Measurements from ENCODE around the gene CACNA1G. TPM values are rescaled to one million over a fixed set of nuclear protein-coding genes. Genes with fewer than 3 reads are reported as not detected.

The CACNA1G gene
- total RNA-seq, 2 donors from 2014 or later, result 3.4 to 6.6 TPM

DNA sequence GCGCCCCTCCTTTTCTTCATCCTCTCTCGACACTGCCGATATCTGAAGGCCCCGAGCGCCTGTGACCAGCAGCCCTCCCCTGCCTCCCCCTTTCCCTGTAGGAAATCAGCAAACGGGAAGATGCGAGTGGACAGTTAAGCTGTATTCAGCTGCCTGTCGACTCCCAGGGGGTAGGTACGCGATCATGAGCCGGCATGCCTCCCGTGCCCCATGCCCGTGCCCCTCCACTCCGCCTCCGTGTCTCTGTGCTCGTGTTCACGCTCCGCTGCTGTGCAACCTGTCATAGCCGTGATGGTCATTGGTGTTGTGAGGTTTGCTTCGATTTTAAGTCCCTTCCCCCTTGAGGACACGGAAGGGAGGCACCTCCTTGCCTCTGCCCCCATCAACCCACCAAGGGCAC, 34.4 kb downstream of the CACNA1G start:
- intact Hi-C loops (cut with DNase I), result no loop called here
- no peak for DNase-seq (ENCODE audit: low spot score)
- Histone ChIP-seq H3K36me3 (no peaks in the 10 kb centered on the region), H3K27ac (no peak overlapping the region), H3K9me3 (no peaks in the 10 kb centered on the region), H3K27me3 (replicated peaks; ENCODE audit: insufficient read depth) (no peaks in the 10 kb centered on the region), H3K4me3 (no peak overlapping the region), H3K4me1 (replicated peaks) (peaks cover 17% of the 10 kb centered on the region)
- WGBS, result 91% methylated on average over 21 of the region's 21 CpGs
- TF ChIP-seq, protein P1, sequence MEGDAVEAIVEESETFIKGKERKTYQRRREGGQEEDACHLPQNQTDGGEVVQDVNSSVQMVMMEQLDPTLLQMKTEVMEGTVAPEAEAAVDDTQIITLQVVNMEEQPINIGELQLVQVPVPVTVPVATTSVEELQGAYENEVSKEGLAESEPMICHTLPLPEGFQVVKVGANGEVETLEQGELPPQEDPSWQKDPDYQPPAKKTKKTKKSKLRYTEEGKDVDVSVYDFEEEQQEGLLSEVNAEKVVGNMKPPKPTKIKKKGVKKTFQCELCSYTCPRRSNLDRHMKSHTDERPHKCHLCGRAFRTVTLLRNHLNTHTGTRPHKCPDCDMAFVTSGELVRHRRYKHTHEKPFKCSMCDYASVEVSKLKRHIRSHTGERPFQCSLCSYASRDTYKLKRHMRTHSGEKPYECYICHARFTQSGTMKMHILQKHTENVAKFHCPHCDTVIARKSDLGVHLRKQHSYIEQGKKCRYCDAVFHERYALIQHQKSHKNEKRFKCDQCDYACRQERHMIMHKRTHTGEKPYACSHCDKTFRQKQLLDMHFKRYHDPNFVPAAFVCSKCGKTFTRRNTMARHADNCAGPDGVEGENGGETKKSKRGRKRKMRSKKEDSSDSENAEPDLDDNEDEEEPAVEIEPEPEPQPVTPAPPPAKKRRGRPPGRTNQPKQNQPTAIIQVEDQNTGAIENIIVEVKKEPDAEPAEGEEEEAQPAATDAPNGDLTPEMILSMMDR (IDR thresholded peaks at IDR 0.05), result no peak
- TF ChIP-seq POLR2AphosphoS5 (IDR thresholded peaks at IDR 0.05) (no peak), POLR2A (IDR thresholded peaks at IDR 0.05) (no peak)

DNA sequence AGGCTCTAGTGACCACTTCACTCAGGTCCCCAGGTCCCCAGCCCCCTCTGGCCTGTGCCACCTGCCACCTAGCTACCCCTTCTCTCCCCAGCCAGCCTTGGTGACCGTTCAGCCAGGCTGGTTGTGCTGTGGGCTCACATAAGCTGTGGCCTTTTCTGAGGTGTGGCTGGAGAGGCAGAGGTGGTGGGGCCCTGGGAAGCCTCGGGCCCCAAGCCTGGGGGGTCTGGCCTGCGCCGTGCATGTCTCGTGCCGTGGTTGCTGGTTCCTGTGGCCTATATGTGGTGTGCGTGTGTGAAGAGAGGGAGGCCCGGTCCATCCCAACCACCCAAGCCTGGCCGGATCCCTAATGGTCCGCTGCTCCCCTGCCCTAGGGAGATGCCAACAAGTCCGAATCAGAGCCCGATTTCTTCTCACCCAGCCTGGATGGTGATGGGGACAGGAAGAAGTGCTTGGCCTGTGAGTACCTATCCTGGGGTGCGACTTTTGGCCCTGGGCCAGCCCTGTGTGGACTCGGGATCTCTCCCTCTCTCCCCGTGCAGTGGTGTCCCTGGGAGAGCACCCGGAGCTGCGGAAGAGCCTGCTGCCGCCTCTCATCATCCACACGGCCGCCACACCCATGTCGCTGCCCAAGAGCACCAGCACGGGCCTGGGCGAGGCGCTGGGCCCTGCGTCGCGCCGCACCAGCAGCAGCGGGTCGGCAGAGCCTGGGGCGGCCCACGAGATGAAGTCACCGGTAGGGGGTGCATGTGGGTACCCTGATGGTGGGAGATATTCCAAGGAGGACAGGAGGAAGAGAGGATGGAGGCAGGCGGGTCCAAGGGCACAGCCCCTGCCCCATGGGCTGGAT, 35.9 kb downstream of the CACNA1G start:
- intact Hi-C loops (cut with DNase I), result no loop called here
- WGBS, result 73% methylated on average over 34 of the region's 34 CpGs
- DNase-seq (ENCODE audit: low spot score), result no peak

DNA sequence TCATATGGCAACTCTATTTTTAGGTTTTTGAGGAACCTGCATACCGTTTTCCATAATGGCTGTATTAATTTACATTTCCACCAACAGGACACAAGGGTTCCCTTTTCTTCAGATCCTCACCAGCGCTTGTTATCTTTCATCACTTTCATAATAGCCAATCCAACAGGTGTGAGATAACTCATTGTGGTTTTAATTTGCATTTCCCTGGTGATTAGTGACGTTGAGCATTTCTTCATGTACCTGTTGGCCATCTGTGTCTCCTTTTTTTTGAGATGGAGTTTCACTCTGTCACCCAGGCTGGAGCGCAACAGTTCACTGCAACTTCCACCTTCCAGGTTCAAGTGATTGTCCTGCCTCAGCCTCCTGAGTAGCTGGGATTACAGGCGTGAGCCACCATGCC, 38.0 kb downstream of the CACNA1G start:
- WGBS, result 93% methylated on average over 5 of the region's 5 CpGs
- intact Hi-C loops (cut with DNase I), result no loop called here
- Histone ChIP-seq H3K4me1 (replicated peaks) (no peaks in the 10 kb centered on the region), H3K4me3 (no peak overlapping the region), H3K27me3 (replicated peaks; ENCODE audit: insufficient read depth) (no peaks in the 10 kb centered on the region), H3K9me3 (no peaks in the 10 kb centered on the region), H3K36me3 (no peaks in the 10 kb centered on the region), H3K27ac (no peak overlapping the region)
- TF ChIP-seq POLR2A (IDR thresholded peaks at IDR 0.05) (no peak), POLR2AphosphoS5 (IDR thresholded peaks at IDR 0.05) (no peak)
- TF ChIP-seq, protein P1 (IDR thresholded peaks at IDR 0.05), result no peak
- DNase-seq (ENCODE audit: low spot score), result no peak

More for the DNA sequence above, 35.9 kb downstream of the CACNA1G start:
- Histone ChIP-seq H3K4me3 (no peak overlapping the region), H3K36me3 (no peaks in the 10 kb centered on the region), H3K27me3 (replicated peaks; ENCODE audit: insufficient read depth) (no peaks in the 10 kb centered on the region), H3K4me1 (replicated peaks) (peaks cover 3% of the 10 kb centered on the region), H3K9me3 (no peaks in the 10 kb centered on the region), H3K27ac (no peak overlapping the region)
- TF ChIP-seq, protein P1 (IDR thresholded peaks at IDR 0.05), result no peak
- TF ChIP-seq POLR2A (IDR thresholded peaks at IDR 0.05) (no peak), POLR2AphosphoS5 (IDR thresholded peaks at IDR 0.05) (no peak)

DNA sequence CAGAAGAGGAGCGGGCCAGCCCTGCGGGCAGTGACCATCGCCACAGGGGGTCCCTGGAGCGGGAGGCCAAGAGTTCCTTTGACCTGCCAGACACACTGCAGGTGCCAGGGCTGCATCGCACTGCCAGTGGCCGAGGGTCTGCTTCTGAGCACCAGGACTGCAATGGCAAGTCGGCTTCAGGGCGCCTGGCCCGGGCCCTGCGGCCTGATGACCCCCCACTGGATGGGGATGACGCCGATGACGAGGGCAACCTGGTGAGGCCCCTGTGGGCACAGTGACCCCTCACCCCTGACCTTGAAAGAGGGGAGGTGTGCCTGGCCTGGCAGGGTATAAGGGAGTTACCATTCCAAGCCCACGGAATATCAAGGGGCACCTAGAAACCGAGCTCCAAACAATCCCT, 39.1 kb downstream of the CACNA1G start:
- no peak overlapping the region for H3K4me3 ChIP-seq
- 95% methylated on average over 15 of the region's 15 CpGs for WGBS
- no peak overlapping the region for H3K27ac ChIP-seq
- no peaks in the 10 kb centered on the region for H3K4me1 ChIP-seq (replicated peaks)
- intact Hi-C loops (cut with DNase I), result no loop called here
- no peaks in the 10 kb centered on the region for H3K9me3 ChIP-seq
- TF ChIP-seq, protein P1 (IDR thresholded peaks at IDR 0.05), result no peak
- TF ChIP-seq POLR2AphosphoS5 (IDR thresholded peaks at IDR 0.05), result no peak
- no peak for TF ChIP-seq POLR2A (IDR thresholded peaks at IDR 0.05)
- H3K36me3 ChIP-seq, result no peaks in the 10 kb centered on the region
- no peaks in the 10 kb centered on the region for H3K27me3 ChIP-seq (replicated peaks; ENCODE audit: insufficient read depth)
- DNase-seq (ENCODE audit: low spot score), result no peak

All from prostate gland (tissue), 2 donors.